ENCODE data around the gene GAS6.
A peak's percentile ranks its signal among the peaks of the same experiment; 100 is the strongest.

Gene GAS6

DNA sequence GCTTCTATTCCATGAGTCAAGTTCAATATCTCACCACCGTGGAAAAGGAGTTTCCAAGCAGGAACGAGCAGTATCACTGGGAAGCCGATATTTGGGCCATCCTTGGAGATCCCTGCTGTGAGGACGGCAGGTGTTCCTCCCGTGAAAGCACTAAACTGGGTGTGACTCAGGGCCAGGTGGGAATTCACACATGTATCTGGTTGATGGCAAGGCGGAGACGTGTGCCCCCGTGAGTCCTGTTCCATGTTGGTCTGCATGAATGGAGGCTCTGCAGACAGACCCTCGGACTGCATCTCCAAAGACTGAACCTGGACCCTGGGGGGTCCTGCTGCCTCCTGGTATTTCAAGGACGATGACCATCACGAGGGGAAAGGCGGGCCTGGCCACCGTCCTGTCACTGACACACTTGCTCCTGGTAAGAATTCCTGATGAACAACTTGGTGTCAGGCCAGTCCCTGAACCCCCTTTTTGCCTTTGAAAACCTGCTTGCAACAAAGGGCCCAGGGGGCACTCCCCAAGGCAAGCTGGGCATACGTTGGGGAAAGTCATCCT is 22.8 kb upstream of the GAS6 start:
- no peak for DNase-seq

DNA sequence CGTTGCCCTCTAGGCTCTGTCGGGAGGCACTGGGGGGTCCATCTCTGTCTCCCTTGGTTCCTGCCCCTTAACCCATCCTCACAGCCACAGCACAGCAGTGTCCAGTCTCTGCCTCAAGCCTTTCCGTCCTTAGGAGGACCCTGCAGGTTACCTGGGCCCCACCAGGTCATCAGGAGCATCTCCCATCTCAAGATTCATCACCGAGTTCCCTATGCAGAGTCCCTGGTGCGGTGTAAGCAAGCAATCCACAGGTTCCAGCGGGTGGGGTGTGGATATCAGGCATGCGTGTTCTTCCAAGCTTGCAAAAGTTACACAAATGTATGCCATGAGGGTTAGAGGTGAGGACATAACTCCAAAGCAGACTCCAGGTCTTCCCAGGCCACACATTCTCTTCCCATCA is 20.9 kb upstream of the GAS6 start:
- DNase-seq, result no peak

DNA sequence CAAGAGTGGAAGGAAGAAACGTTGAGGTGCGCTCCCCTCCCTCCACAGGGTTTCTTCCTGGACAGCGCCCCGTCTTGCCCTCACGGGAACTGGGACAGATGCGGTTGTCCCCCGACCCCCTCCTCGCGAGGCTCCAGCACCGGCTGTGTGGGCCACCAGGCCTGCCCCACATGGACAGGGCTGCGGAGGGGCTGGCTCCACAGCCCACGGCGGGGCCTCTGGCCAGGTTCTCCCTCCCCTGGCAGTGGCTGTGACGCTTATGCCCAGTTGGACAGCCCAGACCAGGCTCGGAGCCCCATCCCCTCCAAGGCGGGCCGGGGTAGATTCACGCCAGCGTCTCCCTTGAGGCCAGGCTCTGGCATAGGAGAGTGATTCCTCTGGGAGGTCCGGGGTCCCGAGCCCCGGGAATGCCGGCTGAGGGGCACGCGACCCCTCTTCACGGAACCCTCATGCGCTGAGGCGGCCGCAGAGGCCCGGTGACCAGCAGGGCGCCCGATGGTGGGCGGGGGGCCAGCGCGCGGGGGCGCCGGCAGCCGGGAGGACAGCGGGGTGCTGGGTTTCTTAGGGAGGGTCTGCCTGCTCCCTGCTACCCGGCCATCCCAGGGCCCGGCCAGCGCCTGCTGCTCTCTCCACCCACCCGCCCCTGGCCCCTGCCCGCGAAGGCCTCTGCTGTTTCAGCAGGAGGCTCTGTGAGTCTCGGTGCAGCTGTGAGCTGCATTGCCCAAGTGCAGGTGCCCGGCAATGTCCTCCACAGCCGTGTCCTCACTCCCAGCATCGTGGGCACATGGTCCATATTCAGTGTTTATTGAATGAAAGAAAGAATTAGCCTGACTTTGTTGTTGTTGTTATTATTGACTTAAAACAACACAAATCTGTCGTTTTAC is 20.3 kb upstream of the GAS6 start:
- no peak for DNase-seq

DNA sequence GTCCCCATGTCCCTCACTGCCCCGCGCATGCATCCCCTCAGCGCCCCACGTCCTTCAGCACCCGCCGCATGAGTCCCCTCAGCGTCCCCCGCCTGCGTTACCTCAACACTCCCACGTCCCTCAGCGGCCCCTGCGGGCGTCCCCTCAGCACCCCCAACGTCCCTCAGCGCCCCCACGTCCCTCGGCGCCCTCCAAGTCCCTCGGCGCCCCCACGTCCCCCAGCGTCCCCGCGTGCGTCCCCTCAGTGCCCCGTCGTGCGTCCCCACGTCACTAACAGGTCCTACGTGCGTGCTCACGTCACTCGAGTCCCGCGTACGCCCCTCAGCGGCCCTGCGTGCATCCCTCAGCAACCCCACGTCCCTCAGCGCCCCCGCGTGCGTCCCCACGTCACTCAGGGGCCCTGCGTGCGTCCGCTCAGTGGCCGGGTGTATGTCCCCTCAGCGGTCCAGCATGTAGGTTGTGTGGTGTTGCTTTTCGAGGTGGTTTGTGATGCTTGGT is 19.5 kb upstream of the GAS6 start:
- no peak for DNase-seq

DNA sequence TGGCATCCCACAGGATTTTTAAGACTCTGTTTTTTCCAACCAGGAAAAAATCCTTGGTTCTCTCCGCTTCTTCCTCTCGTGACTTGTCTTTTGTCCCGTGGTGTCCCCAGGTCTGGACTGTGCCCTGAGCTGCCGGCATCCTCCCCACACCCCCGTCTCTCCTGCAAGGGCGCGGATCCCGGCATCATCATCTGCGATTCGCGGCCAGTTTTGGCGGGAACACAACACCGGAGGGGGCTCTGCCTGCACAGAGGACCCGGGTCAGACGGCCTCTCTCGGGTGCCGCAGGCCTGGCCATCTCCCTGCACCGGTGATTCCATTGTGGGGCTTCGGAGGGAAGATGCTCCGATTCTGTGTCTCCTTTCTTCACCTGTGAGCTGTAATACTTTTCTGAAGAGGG is 18.8 kb upstream of the GAS6 start:
- no peak for DNase-seq

DNA sequence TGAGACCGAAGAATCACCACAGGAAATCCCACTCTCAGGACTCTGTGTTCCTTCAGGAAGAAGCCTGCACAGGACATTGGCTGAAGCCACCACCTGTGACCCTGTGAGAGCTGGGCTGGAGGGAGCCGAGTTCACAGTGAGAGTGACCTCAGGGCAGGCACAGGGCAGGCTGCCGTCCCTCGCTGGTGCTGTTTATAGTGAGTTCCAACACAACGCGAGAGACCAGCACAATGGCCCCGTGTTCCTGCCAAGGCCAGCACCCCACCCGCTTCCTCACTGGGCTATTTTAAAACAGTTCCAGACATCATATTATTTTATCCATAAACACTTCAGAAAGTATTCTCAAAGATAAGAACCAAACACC is 18.4 kb upstream of the GAS6 start:
- no peak for DNase-seq

DNA sequence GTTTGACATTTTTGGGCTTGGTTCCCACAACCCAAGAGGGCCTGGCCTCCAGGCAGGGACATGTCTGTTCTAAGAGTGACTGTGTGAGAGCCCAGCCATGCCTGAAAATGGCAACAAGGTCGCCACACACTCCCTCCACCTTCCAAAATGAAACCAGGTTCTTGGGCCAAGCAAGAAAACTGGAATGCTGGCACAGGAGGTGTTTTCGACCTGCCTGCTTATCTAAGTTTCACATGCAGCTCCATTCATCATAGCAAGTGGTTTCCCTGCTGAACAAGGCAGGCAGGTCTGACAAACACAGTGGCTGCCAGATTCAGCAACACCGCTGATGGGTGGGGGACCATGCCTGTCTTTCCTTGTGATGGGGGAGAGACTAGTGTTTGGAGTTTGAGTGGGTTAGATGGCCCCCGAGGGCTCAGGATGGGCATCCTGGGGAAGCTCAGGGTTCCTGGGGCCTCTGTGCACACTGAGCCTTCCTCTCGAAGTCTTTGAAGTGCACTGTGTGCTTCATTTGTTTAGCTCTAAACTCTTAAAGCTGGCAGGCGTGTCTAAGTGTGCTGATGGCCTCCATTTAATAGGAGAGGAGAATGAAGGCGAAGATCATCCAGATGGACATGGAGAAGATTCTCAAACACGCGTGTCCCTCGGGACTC is 17.9 kb upstream of the GAS6 start:
- DNase-seq, result no peak

DNA sequence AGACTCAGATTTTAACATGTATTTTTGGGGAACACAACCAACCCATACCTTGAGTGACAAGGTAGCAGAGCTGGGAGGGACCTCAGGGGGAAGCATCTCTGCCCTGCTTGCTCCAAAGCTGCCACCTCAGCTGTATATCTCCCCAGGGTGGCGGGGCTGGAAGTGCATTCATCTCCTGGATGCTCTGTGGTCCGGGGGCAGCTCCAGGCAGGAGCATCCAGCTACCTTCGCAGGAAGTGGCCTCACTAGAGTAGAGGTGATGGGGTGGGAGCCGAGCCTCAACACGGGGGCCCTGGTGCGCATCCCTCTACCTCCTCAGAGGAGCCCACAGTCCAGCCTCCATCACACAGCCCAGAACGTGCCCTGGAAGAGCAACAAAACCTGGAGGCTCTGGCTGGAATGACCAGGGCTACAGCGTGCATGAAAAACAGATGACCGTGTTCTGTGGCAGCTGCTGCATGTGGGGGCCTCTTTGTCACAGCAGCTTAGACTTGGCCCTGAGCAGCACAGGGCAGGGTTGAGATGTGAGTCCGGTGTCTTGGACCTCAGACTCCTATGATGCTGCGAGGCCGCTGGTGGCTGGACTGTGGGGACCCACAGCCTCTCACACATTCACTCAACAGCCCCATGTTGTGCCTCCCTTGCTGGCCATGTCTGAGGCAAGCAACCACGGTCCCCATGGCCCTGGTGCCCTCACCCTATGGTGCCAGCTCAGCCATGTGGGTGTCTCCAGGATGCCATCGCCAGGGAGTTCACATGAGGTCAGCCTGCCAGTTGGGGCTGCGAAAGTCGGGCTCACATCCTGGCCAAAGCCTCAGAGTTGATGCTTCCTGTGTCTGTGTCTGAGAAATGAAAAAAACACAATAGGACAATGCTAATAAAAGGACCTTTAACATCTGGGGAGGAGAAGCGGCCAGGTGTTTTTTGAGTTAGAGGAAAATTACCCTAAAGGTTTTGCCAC is 17.1 kb upstream of the GAS6 start:
- no peak for DNase-seq

DNA sequence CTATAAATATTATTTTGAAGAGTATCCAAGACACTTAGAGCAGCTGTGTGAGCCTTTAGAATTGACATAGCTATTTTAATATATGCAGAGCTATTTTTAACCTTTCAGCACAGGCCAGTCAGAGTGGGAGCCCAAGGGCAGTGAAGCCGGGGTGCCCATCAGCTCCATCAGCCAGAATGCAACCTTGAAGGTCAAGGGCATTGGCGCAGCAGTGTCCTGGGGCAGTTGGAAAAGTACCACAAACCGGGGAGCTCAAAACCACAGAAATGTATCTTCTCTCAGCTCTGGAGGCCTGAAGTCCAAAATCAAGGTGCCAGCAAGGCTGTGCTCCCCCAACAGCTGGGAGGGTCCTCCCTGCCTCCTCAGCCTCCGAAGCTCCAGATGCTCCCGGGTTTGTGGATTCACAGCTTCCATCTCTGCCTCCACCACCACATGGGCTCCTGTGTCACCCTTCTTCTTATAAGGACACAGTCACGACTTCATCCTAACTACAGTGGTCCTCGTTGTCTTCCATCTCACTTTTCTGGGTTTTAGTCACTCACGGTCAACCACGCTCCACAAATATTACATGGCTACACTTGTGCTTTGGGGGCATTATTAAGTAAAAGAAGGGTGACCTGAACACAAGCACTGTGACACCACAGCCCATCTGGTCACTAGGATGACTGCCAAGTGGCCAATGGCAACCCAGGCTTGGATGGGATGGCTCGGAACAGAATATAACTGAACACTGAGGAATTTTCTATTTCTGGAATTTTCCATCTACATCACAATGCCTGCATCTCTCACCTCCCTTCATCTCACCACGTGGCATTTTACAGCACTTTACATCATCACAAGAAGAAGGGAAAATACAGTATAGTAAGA is 15.9 kb upstream of the GAS6 start:
- DNase-seq, result no peak

DNA sequence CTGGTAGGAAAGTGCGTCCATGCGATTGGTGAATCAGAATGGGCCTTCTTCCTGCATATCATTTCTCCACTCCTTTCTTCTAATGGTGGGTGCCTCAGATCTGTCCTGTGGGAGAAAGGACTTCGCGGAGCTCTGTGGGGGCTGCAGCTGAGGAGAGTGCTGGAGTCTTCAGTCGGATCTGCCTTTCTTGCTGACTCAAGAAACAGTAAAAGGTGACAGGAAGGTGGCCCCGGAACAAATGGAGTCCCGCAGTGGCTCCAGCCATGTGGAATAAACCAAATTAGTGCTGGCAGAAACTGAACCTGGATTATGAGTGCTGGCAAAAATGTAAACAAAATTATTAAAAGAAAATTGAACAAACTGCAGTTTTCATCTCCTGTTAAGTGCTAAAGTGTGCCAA is 15.1 kb upstream of the GAS6 start:
- DNase-seq, result no peak

DNA sequence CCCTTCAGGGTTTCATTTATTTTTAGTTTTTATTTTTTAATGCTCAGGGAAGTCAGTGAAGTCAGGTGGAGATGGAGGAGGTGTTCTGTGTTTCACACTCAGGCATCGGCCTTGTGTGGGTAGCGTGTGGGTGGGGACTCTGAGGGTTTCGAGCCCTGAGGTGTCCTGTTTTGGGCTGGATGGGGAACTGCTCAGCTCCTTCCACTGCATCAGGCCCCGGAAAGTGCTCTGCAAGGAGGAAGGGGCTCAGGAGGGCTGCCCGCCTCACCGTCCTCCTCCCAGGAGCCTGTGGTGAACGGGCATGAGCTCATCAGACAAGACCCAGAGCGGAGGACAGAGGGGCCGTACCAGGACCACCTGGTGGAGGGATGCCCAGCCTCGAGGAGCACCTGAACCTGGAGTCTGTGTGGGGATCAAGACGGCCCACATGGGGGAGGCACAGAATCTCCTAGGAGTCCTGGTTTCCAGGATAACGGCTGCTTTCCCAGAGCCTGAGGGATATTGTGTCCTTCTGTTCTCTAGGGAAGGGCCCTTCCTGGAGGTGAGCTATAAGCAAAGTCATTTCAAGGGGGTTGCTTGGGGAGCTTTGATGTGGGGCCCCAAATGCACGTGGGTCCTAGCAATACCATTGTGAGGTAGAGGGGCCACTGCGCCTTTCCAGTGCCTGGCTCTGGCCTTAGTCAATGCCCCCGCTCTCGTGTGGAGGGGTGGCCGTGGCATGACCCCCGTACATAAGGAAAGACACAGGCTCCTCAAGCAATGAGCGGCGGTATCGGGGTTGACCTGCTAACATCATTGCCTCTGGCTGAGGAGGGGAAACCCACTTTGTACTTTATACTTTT is 13.5 kb upstream of the GAS6 start:
- peak; percentile 11 for DNase-seq

DNA sequence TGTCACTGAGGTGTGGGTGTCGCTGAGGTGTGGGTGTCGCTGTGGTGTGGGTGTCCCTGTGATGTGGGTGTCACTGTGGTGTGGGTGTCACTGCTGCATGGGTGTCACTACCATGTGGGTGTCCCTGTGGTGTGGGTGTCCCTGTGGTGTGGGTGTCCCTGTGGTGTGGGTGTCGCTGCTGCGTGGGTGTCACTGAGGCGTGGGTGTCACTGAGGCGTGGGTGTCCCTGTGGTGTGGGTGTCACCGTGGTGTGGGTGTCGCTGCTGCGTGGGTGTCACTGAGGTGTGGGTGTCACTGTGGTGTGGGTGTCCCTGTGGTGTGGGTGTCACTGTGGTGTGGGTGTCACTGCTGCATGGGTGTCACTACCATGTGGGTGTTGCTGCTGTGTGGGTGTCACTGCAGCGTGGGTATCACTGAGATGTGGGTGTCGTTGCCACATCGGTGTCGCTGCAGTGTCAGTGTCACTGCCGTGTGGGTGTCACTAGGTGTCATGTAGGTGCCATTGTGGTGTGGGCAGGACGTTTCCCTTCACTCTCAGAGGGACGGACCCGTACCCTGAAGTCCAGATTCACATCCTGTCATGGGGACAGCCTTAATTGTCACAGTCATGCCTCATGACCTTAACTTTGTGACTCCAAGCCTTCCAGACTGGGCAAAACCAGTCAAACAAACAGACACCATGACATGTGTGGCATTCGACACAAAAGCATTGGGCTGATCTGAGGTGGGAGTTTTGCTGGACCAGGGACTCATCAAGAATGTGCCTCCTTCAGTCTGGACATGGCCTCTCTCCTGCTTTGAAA is 12.7 kb upstream of the GAS6 start:
- peak; percentile 4 for DNase-seq

DNA sequence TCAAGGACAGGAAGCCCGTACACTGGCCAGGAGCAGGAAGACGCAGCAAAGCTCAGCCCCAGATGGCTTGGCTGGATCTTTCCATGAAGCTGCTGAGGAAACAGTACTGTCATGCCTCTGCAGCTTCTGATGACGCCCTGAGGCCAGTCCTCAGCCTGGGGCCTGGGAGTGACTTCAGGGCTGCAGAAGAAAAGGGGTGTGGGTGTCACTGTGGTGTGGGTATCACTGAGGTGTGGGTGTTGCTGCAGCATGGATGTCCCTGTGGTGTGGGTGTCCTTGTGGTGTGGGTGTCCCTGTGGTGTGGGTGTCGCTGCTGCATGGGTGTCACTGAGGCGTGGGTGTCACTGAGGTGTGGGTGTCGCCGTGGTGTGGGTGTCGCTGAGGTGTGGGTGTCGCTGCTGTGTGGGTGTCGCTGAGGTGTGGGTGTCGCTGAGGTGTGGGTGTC is 12.0 kb upstream of the GAS6 start:
- peak; percentile 31 for DNase-seq

DNA sequence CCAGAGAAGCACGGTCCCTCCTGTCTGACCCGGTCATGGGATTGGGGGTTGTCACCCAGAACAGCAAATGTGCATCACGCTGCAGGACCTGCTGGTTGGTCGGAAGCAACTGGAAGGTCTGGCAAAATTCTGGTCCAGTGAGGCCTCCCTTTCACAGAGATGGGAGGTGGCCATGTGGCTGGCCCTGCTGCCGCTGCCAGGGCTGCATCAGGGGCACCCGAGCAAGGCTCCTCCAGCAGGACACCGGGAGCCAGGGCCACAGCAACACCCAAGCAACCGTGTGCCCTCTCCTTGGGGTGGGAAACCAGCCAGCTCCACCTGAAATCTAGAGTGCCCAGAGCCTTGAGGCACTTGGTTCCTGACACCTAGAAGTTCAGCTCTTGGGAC is 11.5 kb upstream of the GAS6 start:
- peak; percentile 3 for DNase-seq

DNA sequence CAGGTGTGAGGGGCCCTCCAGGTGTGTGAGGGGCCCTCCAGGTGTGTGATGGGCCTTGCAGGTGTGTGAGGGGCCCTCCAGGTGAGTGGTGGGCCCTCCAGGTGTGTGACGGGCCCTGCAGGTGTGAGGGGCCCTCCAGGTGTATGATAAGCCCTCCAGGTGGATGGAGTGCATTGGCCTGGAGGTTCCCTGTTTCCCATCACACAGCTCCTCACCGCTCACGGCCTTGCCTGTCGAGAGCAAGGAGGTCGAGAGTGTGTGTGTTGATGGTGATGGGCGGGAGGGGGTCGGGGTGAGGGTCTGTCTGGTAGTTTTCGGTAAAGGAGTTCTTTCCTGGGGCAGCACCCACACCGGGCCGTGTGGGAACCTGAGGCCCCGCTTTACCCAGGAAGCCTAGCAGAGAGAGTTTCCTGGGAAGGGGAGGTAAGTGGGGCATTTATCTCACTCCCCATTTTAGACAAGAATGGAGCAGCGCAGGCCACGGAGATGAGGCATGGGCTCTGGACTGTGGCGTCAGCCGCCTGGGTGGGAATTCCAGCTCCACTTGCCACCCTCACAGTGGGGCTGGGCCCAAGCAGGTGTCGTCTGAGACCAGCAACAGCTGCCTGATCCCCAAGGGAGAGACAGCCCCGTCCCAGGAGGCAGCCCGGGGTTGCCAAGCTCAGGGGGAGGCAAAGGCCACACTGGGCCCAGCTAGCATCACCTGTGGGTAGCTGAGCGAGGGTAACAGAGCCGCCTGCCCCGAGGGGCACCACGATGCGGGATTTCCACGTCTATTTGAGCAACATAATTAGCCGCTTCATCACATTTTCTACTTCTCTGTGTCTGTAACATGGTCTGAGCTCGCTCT is 10.9 kb upstream of the GAS6 start:
- DNase-seq, result peak; percentile 22

DNA sequence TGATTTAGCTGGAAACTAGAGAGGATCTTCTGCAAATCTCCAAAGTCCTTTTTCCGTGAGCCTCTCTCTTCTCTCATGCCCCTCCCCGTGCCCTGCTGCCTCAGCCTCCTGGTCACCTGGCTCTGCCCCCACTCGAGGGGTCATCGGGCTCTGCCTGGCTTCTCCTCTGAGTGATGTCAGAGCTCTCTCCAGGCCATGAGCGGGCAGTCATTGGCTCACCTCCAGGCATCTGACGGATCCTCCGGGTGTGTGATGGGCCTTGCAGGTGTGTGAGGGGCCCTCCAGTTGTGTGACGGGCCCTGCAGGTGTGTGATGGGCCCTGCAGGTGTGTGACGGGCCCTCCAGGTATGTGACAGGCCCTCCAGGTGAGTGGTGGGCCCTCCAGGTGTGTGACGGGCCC is 10.3 kb upstream of the GAS6 start:
- no peak for DNase-seq

DNA sequence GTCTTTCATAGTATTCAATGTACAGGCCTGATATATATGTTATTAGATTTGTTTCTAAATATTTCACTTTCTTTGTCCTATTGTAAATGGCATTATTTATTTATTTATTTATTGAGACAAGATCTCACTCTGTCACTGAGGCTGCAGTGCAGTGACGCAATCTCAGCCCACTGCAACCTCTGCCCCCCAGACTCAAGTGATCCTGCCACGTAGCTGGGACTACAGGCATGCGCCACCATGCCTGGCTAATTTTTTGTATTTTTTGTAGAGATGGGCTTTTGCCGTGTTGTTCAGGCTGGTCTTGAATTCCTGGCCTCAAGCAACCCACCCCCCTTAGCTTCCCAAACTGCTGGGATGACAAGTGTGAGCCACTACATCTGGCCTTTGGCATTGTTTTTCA is 5.4 kb upstream of the GAS6 start:
- peak; percentile 3 for DNase-seq

DNA sequence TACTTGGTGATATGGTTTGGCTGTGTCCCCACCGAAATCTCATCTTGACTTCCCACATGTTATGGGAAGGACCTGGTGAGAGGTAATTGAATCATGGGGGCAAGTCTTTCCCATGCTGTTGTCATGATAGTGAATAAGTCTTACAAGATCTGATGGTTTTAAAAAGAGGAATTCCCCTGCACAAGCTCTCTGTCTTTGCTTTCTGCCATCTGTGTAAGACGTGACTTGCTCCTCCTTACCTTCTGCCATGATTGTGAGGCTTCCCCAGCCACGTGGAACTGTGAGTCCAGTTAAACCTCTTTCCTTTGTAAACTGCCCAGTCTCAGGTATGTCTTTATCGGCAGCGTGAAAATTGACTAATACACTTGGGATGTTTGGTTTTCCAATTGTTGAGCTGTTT is 4.0 kb upstream of the GAS6 start:
- peak; percentile 6 for DNase-seq

DNA sequence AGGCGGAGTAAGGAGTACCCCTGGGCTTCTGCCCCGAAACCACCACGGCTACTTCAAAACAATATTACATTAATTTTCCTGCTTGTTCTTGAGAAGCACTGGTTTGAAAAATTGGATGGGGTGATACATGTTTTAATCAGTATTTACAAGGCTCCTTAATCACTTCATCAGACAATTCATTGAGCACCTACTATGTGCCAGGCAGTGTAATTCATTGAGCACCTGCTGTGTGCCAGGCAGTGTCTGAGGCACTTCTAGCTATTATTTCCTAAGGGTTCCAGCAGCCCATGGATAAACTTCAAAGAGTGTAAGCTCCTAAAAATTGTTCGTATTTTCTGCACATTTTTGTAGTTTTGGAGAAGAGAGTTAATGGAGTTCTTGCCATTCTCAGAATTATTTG is 1.6 kb upstream of the GAS6 start:
- DNase-seq, result no peak
